Measurements from ENCODE around the gene SUSD3. TPM values are rescaled to one million over a fixed set of nuclear protein-coding genes. Genes with fewer than 3 reads are reported as not detected.

SUSD3 gene
- polyA plus RNA-seq, 1 experiment = 1.9 TPM

DNA sequence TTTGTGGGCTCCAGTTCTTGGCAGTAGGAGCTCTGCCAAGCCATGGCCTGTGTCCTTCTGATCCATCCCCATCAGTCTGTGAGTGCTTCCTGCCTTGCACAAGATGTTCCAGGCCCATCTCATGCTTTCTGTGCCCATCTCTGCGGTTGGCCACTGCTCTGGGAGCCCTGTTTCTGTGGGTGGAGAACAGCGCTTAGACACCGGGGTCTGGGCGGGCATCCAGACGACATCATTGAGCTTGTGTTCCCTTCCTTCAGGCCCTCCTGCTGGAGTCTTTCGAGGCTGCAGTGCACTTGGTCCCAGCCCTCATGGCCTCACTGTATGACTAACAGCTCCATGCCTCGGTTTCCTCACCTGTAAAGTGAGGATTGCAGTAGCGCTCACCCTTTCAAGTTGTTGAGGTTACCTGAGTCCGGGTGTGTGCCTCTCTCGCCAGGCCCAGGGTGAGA, 22.6 kb downstream of the SUSD3 start:
- Histone ChIP-seq H3K27me3 (ENCODE audit: control insufficient read depth, insufficient read depth, low read length) (no peaks in the 10 kb centered on the region), H3K4me3 (ENCODE audit: low read depth, low read length) (no peak overlapping the region), H3K36me3 (ENCODE audit: control insufficient read depth, insufficient read depth, low read length) (no peaks in the 10 kb centered on the region)
- no peak for DNase-seq (ENCODE audit: low read depth)
- ChIA-PET CTCF (no interaction called here), POLR2A (no interaction called here)
- TF ChIP-seq CTCF (IDR thresholded peaks at IDR 0.05; ENCODE audit: insufficient read depth, low read depth, low read length) = no peak

- no peak overlapping the region for H3K4me3 ChIP-seq (ENCODE audit: low read depth, low read length)
- H3K36me3 ChIP-seq (ENCODE audit: control insufficient read depth, insufficient read depth, low read length) = no peaks in the 10 kb centered on the region
- no peaks in the 10 kb centered on the region for H3K27me3 ChIP-seq (ENCODE audit: control insufficient read depth, insufficient read depth, low read length)
- ChIA-PET CTCF (no interaction called here), POLR2A (no interaction called here)
- TF ChIP-seq CTCF (IDR thresholded peaks at IDR 0.05; ENCODE audit: insufficient read depth, low read depth, low read length) = no peak
- DNase-seq (ENCODE audit: low read depth) = no peak
Observed at GRCh38 chr9:93081931-93082330, 23.4 kb downstream of the SUSD3 start.

DNA sequence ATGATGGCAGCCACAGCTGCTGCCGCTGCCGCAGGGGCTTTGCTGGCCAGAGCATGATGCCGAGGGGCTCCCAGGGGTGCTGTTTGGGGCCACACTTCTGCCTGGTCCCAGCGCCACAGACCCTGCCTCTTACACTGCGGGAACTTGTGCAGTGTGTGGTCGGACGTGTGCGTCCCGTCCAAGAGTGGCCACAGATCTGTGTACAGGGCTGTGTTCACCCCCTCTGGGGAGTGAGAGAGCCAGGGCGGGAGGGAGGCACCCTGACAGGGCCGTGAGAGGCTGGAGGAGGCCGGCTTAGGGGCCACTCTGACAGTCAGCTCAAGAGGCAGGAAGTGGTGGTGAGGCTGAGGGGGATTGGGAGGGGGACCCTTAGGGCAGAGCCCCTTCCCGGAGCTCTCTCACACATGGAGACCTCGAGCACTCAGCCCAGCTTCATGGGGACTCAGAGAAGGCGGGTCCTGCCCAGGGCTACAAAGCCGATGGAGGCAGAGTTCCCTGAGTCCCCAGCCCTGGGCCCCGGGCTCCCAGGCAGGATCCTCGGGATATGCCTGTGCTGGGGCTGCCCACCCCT, 24.4 kb downstream of the SUSD3 start:
- DNase-seq (ENCODE audit: low read depth) = no peak
- TF ChIP-seq CTCF (IDR thresholded peaks at IDR 0.05; ENCODE audit: insufficient read depth, low read depth, low read length) = no peak
- H3K36me3 ChIP-seq (ENCODE audit: control insufficient read depth, insufficient read depth, low read length) = no peaks in the 10 kb centered on the region
- H3K27me3 ChIP-seq (ENCODE audit: control insufficient read depth, insufficient read depth, low read length) = no peaks in the 10 kb centered on the region
- H3K4me3 ChIP-seq (ENCODE audit: low read depth, low read length) = no peak overlapping the region
- ChIA-PET POLR2A (no interaction called here), CTCF (no interaction called here)

DNA sequence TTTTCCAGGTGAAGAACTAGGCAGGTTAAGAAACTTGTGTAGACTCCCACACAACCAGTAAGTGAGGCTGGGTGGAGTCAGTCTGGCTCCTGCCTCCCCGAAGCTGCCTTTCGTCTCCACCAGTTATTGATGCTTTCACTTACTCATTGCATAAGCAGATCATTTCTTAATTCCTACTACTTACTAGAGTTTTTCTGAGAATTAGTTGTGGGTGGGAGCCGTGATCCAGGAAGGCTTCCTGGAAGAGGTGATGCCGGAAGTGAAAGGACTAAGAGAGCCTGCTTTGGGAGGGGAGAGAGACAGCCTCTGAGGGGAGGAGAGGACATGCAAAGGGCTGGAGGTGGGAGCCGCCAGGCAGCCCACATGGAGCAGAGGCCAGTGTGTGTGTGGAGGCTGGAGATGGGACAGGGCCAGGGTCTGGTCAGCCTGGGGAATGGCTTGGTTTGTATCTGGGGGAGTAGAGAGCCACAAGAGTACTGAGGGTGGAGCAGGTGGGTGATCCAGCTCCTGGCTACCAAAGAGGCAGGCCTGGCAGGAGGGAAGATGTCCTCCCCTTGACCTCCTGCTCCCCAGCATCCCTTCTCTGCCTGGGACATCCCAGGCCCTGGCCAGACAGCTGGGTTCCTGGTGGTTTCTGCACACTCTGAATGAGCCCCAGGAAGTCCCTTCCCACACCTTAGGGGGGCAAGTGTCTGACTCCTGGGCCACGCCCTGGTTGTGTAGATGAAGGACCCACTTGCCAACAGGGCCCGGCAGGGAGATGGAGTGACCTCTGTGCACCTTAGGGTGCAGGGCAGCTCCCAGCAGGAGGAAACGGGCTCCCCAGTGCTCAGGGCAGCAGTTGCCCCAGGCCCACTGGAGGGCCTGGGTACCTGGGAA, 25.3 kb downstream of the SUSD3 start:
- POLR2A ChIA-PET = no interaction called here
- Histone ChIP-seq H3K36me3 (ENCODE audit: control insufficient read depth, insufficient read depth, low read length) (no peaks in the 10 kb centered on the region), H3K4me3 (ENCODE audit: low read depth, low read length) (no peak overlapping the region), H3K27me3 (ENCODE audit: control insufficient read depth, insufficient read depth, low read length) (no peaks in the 10 kb centered on the region)
- DNase-seq (ENCODE audit: low read depth) = no peak
- CTCF ChIA-PET = no interaction called here
- no peak for TF ChIP-seq CTCF (IDR thresholded peaks at IDR 0.05; ENCODE audit: insufficient read depth, low read depth, low read length)

- DNase-seq (ENCODE audit: low read depth) = no peak
- ChIA-PET POLR2A (no interaction called here), CTCF (no interaction called here)
- no peaks in the 10 kb centered on the region for H3K27me3 ChIP-seq (ENCODE audit: control insufficient read depth, insufficient read depth, low read length)
- H3K4me3 ChIP-seq (ENCODE audit: low read depth, low read length) = no peak overlapping the region
- H3K36me3 ChIP-seq (ENCODE audit: control insufficient read depth, insufficient read depth, low read length) = no peaks in the 10 kb centered on the region
- no peak for TF ChIP-seq CTCF (IDR thresholded peaks at IDR 0.05; ENCODE audit: insufficient read depth, low read depth, low read length)
Observed at GRCh38 chr9:93084471-93084881, 26.0 kb downstream of the SUSD3 start.
